Measurements from ENCODE around the gene GAREM1.

DNA sequence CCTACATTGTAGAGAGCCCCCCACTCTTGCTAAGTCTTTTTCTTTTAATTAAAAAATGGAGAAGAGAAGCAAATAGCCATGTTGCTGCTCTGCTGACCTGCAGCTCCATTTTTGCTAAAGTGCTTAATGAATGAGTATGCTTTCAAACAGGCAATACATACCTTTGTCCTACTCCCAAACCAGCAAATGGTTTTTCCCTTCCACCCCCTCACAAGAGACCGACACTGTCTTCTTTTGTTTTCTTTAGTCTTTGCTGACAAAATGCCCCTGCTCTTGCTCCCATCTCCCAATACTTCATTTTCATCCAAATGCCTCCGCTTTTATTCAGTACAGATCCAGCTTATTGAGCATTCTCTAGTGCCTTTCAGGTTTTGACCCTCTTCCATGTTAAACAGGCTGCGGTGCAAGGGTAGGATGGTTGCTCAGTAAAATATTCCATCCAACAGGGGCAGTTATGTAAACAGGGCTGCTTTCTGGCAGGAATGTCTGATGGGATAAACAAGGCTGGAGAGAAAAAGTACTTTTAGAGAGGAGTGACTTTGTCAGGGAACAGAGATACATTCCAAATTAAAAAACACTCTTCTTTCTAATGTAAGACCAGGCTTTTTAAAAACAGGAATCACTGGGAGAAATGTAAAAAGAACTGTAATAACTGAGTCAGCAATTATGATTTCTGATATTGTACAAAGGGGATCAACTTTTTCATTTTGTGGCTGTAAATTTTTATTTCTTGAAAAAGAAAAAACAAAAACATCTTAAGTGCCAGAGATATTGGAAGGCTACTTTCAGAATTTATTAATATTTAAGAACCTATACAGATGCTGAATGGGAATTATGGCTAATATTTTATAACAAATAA lies 144.0 kb downstream of the GAREM1 start:
- TF ChIP-seq REST (IDR thresholded peaks at IDR 0.05; ENCODE audit: borderline replicate concordance) (no peak), REST (CRISPR knock-in tag; IDR thresholded peaks at IDR 0.05; ENCODE audit: low read depth) (no peak), ZNF282 (CRISPR knock-in tag; IDR thresholded peaks at IDR 0.05) (no peak), ZNF274 (IDR thresholded peaks at IDR 0.05; ENCODE audit: borderline replicate concordance, low read depth, low read length) (no peak), CHCHD3 (CRISPR knock-in tag; IDR thresholded peaks at IDR 0.05) (no peak), SIN3B (IDR thresholded peaks at IDR 0.05; ENCODE audit: low read depth) (no peak), DMBX1 (CRISPR knock-in tag; IDR thresholded peaks at IDR 0.05; ENCODE audit: borderline replicate concordance) (no peak), TAF1 (IDR thresholded peaks at IDR 0.05; ENCODE audit: control insufficient read depth, extremely low read depth, insufficient read depth, low read length, severe bottlenecking) (no peak), EHMT2 (IDR thresholded peaks at IDR 0.05) (no peak)
- TF ChIP-seq, protein P1, sequence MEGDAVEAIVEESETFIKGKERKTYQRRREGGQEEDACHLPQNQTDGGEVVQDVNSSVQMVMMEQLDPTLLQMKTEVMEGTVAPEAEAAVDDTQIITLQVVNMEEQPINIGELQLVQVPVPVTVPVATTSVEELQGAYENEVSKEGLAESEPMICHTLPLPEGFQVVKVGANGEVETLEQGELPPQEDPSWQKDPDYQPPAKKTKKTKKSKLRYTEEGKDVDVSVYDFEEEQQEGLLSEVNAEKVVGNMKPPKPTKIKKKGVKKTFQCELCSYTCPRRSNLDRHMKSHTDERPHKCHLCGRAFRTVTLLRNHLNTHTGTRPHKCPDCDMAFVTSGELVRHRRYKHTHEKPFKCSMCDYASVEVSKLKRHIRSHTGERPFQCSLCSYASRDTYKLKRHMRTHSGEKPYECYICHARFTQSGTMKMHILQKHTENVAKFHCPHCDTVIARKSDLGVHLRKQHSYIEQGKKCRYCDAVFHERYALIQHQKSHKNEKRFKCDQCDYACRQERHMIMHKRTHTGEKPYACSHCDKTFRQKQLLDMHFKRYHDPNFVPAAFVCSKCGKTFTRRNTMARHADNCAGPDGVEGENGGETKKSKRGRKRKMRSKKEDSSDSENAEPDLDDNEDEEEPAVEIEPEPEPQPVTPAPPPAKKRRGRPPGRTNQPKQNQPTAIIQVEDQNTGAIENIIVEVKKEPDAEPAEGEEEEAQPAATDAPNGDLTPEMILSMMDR (IDR thresholded peaks at IDR 0.05 in 2 of 3, conservative IDR thresholded peaks at IDR 0.05 in 1 of 3; ENCODE audit: insufficient read depth in 2 of 3, low read depth in 1 of 3, low read length in 3 of 3), result no peak
